Adrenal gland (tissue), 12 donors: ENCODE results near the gene CDK16. TPM values are rescaled to one million over a fixed set of nuclear protein-coding genes. Genes with fewer than 3 reads are reported as not detected.

Experiments used
- DNase-seq, 7 donors: peaks; one replicate each; pipeline ENCODE4 v3.0.0-alpha.2; 2019 to 2020
- H3K27ac ChIP-seq, 5 donors: fragments of 200-600 bp; sonication (generic) in 4 of 5; 1 replicate in 3 of 5; 2 replicates in 2 of 5; pipeline versions ENCODE4 v1.5.1 to v1.8.0; 2016 to 2020; ENCODE audit warnings: mild to moderate bottlenecking in 1 of 5
- H3K27me3 ChIP-seq: fragments of 200-600 bp; 2 replicates; pipeline ENCODE4 v1.8.0; 2021
- H3K36me3 ChIP-seq, 2 donors: fragments of 200-600 bp; replicated peaks in 1 of 2; 1 replicate in 1 of 2; 2 replicates in 1 of 2; pipeline versions ENCODE4 v1.5.1 to v1.8.0; 2018 to 2022
- H3K4me1 ChIP-seq, 2 donors: fragments of 200-600 bp; replicated peaks in 1 of 2; 1 replicate in 1 of 2; 2 replicates in 1 of 2; pipeline versions ENCODE4 v1.5.1 to v1.8.0; 2018 to 2021
- H3K4me3 ChIP-seq, 4 donors: fragments of 200-600 bp; sonication (generic) in 3 of 4; one replicate each; pipeline ENCODE4 v1.5.1; 2016 to 2018
- H3K9me3 ChIP-seq, 3 donors: fragments of 200-600 bp; sonication (generic) in 1 of 3; replicated peaks in 1 of 3; 1 replicate in 2 of 3; 2 replicates in 1 of 3; pipeline versions ENCODE4 v1.5.1 to v1.8.0; 2016 to 2021
- POLR2A ChIP-seq, 2 donors: fragments of 450-650 bp; IDR thresholded peaks; one replicate each; pipeline ENCODE4 v1.6.1; 2017; ENCODE audit warnings: antibody characterized with exemption in 2 of 2, mild to moderate bottlenecking in 2 of 2, moderate library complexity in 1 of 2
- WGBS, 4 donors: extraction: QIAGEN DNeasy Blood & Tissue Kit in 2 of 4; methylation state at CpG; one replicate each; pipeline versions ENCODE4 v1.1.5 to v1.1.7; 2013 to 2017; 5-methylcytosine and 5-hydroxymethylcytosine counted together
- intact Hi-C, 2 donors: fragments of 100-400 bp; cut with DNase I; formaldehyde crosslinking; loops; one replicate each; pipeline versions ENCODE4 v1.14.1 to v1.15.0; 2022 to 2023
- polyA plus RNA-seq, 3 donors: library from polyadenylated mRNA; stranded (reverse); fragments of 200-250 nt in 2 of 3; fragments of 350-450 nt in 1 of 3; fragmentation: Illumina TruSeq in 1 of 3; extraction: RNeasy Lipid Tissue Mini Kit (QIAGEN cat#74804) in 1 of 3; gene quantifications; one replicate each; pipeline ENCODE4 v1.2.3, GENCODE V29; 2013 to 2014
- total RNA-seq, 9 donors: library from RNA; depleted of rRNA in 4 of 9; stranded (reverse); fragments of >200 nt in 4 of 9; fragments of 120-200 nt in 1 of 9; fragmentation: NEBNext Ultra II Directional in 1 of 9; extraction: Animal tissue kit (Norgen Biotek cat#: 25700) in 1 of 9; gene quantifications; one replicate each; pipeline versions ENCODE4 v1.1.0 to v1.2.4, GENCODE V29; 2013 to 2023
- TF ChIP-seq, protein P1 (sequence below), 6 experiments: fragments of 450-650 bp in 4 of 6; fragments of 200-600 bp in 2 of 6; sonication (generic) in 1 of 6; IDR thresholded peaks; 1 replicate in 5 of 6; 2 replicates in 1 of 6; pipeline versions ENCODE4 v1.5.1 to v1.8.0; 2016 to 2021; ENCODE audit warnings: antibody characterized with exemption in 6 of 6, mild to moderate bottlenecking in 2 of 6, moderate library complexity in 1 of 6
- donor health status: healthy with polysubstance abuse.
- donor health status: Bipolar disorder and iron deficiency.
- donor health status: DM: yes; HTN: yes; CAD: no.
- donor health status: DM: no; HTN: no; CAD: no.
- donor health status: DM: no; HTN: no; CAD: no.
- donor health status: DM: yes; HTN: yes; CAD: no.

Gene CDK16
- total and polyA plus RNA-seq, 12 donors: 50.5 to 187 (median 115) TPM

DNA sequence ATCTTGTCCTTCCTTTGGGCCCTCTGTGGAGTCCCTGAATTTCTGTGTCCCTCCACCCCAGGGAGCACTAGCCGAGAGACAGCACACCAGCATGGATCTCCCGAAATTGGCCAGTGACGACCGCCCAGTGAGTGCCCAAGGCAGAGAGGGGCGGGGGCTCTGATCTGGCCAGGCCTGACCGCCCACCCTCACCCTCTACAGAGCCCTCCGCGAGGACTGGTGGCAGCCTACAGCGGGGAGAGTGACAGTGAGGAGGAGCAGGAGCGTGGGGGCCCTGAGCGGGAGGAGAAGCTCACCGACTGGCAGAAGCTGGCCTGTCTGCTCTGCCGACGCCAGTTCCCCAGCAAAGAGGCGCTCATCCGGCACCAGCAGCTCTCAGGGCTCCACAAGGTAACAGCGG, 33.2 kb upstream of the CDK16 start:
- H3K27ac ChIP-seq: no peak overlapping the region
- H3K4me1 ChIP-seq: no peaks in the 10 kb centered on the region
- TF ChIP-seq, protein P1, sequence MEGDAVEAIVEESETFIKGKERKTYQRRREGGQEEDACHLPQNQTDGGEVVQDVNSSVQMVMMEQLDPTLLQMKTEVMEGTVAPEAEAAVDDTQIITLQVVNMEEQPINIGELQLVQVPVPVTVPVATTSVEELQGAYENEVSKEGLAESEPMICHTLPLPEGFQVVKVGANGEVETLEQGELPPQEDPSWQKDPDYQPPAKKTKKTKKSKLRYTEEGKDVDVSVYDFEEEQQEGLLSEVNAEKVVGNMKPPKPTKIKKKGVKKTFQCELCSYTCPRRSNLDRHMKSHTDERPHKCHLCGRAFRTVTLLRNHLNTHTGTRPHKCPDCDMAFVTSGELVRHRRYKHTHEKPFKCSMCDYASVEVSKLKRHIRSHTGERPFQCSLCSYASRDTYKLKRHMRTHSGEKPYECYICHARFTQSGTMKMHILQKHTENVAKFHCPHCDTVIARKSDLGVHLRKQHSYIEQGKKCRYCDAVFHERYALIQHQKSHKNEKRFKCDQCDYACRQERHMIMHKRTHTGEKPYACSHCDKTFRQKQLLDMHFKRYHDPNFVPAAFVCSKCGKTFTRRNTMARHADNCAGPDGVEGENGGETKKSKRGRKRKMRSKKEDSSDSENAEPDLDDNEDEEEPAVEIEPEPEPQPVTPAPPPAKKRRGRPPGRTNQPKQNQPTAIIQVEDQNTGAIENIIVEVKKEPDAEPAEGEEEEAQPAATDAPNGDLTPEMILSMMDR (IDR thresholded peaks at IDR 0.05): no peak
- TF ChIP-seq POLR2A (IDR thresholded peaks at IDR 0.05): no peak
- H3K9me3 ChIP-seq: no peaks in the 10 kb centered on the region
- intact Hi-C loops: loop anchor here in 1 of 2 donors (10.0 kb wide), 1 partner anchor 60 kb away; no protein-coding TSS in a partner anchor
- no peak for DNase-seq
- H3K36me3 ChIP-seq: peaks cover 0 to 46% of the 10 kb centered on the region in 2 donors
- peaks cover 3% of the 10 kb centered on the region for H3K27me3 ChIP-seq
- 84 to 90% (median 86%) methylated on average over 16 to 17 of the region's 17 CpGs; no CpG with 5 or more reads in 1 of the 4 donors for WGBS, 4 donors
- no peak overlapping the region for H3K4me3 ChIP-seq

DNA sequence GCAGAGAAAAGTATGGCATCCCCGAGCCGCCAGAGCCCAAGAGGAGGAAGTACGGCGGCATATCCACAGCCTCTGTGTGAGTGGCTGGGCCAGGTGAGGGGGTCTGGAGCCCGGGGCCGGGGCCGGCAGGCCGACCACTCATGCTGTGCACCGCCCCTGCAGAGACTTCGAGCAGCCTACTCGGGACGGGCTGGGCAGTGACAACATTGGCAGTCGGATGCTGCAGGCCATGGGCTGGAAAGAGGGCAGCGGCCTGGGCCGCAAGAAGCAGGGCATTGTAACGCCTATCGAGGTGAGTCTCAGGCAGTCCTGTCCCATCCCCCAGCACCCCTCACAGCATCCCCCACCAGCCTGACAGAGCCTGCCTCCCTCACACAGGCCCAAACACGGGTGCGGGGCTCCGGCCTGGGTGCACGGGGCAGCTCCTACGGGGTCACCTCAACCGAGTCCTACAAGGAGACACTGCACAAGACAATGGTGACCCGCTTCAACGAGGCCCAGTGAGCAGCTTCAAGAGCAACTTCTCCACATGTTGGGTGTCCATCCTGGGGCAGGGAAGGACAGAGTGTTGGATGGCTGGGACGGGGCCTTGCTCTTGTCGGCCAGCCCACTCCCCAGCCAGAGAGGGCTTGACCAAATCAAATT, 32.3 kb upstream of the CDK16 start:
- peaks cover 3% of the 10 kb centered on the region for H3K27me3 ChIP-seq
- H3K9me3 ChIP-seq: no peaks in the 10 kb centered on the region
- no peaks in the 10 kb centered on the region for H3K4me1 ChIP-seq
- no peak overlapping the region for H3K4me3 ChIP-seq
- no peak for DNase-seq
- H3K27ac ChIP-seq: no peak overlapping the region
- intact Hi-C loops: loop anchor here in 1 of 2 donors (10.0 kb wide), 1 partner anchor 61 kb away; no protein-coding TSS in a partner anchor
- H3K36me3 ChIP-seq: peaks cover 0 to 37% of the 10 kb centered on the region in 2 donors
- TF ChIP-seq, protein P1 (IDR thresholded peaks at IDR 0.05): no peak
- no peak for TF ChIP-seq POLR2A (IDR thresholded peaks at IDR 0.05)
- WGBS, 4 donors: 90 to 94% (median 91%) methylated on average over 18 to 27 of the region's 27 CpGs; no CpG with 5 or more reads in 1 of the 4 donors

DNA sequence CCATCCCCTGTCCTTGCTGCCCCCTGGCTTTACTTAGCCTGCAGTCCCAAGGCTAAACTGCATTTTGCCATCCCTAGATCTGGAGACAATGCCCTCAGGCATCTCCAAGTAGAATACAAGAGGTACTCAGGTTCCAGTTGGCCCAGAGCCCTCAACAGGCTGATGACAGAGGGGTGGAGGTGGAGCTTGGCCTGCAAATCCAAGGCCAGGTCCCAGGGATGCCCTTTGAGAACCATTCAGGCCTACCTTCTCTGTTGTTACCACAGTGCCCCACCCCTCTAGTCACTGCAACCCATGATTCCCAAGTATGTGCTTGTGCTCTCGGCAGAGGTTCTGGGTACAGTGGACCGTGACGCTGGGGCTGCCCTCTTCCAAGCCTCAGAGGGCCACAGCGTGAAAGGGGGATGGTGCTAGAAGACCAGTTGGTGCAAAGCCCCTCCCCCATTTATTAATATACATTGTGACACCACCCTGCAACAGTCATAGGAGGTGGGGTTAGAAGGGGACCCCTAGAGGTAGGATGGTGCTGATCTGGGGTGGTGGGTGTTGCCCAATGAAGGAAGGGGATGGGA, 31.3 kb upstream of the CDK16 start:
- DNase-seq: peak in 4 of 7 donors; percentile 39 to 67 (median 58)
- peaks cover under 1% of the 10 kb centered on the region for H3K27me3 ChIP-seq
- H3K4me3 ChIP-seq: no peak overlapping the region
- H3K9me3 ChIP-seq: no peaks in the 10 kb centered on the region
- H3K27ac ChIP-seq: peak overlapping the region in 1 of 5 donors; percentile 10
- TF ChIP-seq, protein P1 (IDR thresholded peaks at IDR 0.05): no peak
- no peak for TF ChIP-seq POLR2A (IDR thresholded peaks at IDR 0.05)
- H3K4me1 ChIP-seq: no peaks in the 10 kb centered on the region
- peaks cover 0 to 29% of the 10 kb centered on the region in 2 donors for H3K36me3 ChIP-seq
- 71 to 100% (median 77%) methylated on average over 1 to 4 of the region's 4 CpGs; no CpG with 5 or more reads in 1 of the 4 donors for WGBS, 4 donors
- intact Hi-C loops: loop anchor here in 1 of 2 donors (10.0 kb wide), 1 partner anchor 62 kb away; no protein-coding TSS in a partner anchor

DNA sequence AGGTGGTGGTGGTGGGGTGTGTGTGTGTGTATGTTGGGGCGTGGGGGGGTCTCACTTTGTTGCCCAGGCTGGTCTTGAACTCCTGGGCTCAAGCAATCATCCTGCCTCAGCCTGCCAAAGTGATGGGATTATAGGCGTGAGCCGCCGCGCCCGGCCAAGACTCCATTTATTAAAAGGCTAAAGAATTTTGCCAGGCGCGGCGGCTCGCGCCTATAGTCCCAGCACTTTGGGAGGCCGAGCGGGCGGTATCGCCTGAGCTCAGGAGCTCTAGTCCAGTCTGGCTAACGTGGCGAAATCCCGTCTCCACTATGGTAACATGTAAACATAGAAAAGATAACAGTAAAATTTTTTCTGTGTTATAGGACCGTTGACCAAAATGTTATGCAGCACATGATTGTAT, 28.6 kb upstream of the CDK16 start:
- Histone ChIP-seq H3K27me3 (no peaks in the 10 kb centered on the region), H3K36me3 (peaks cover 0 to 15% of the 10 kb centered on the region in 2 donors), H3K27ac (no peak overlapping the region), H3K9me3 (no peaks in the 10 kb centered on the region), H3K4me3 (no peak overlapping the region), H3K4me1 (peaks cover 7 to 11% of the 10 kb centered on the region in 2 donors)
- no peak for DNase-seq
- 64 to 80% (median 72%) methylated on average over 6 to 19 of the region's 19 CpGs for WGBS, 4 donors
- TF ChIP-seq, protein P1 (IDR thresholded peaks at IDR 0.05): no peak
- TF ChIP-seq POLR2A (IDR thresholded peaks at IDR 0.05): no peak
- intact Hi-C loops: loop anchor here in 1 of 2 donors (10.0 kb wide), 3 partner anchors 65 to 335 kb away; no protein-coding TSS in a partner anchor
